ENCODE data around the gene ST3GAL3. TPM values are rescaled to one million over a fixed set of nuclear protein-coding genes. Genes with fewer than 3 reads are reported as not detected.

ST3GAL3 gene
- total RNA-seq, 2 donors from 2014 or later = 21.8 to 23.7 TPM

DNA sequence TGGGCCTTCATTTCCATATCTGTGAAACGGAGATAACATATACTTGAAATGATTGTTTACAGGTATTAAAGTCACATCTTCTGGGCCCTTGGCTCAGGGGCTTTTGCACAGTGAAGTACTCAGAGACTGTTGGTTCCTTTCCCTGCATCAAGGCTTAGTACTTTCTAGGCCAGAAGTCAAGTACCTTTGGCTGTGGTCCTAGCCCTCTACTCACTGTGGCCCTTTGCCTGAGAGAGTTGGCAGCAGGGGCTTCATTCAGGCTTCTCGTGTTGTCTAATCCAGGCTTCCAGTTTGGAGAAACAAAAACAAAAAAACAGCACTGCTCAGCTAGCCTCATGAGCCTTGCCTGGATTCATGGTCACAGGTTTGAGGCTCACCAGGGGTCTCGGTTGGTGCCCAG, 254.4 kb downstream of the ST3GAL3 start:
- H3K4me1 Mint-ChIP-seq = no peaks in the 10 kb centered on the region
- no peak for ATAC-seq (replicated peaks)
- no peaks in the 10 kb centered on the region for H3K27me3 Mint-ChIP-seq

DNA sequence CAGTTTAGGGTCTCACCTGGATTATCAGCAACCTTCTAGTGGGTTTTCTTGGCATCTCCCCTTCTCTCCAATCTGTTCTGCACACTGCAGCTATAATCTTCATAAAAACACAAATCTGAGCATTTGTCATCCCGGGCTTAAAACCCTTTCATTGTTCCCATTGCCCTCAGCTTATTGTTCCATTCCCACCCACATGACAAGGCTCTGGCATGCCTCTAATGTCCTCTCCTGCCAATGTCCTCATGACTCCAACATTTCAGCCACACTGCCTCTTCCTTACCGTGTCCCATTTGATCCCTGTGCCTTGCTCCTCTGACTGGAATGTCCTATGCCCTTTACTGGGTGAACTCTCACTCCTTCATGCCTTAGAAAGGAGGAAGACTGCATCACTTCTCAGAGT, 255.0 kb downstream of the ST3GAL3 start:
- Mint-ChIP-seq H3K27ac (no peak overlapping the region), H3K27me3 (no peaks in the 10 kb centered on the region), H3K4me1 (no peaks in the 10 kb centered on the region), H3K9me3 (no peaks in the 10 kb centered on the region), H3K36me3 (ENCODE audit: low read depth) (no peaks in the 10 kb centered on the region), H3K4me3 (no peak overlapping the region)
- ATAC-seq (replicated peaks) = no peak

More for the DNA sequence above, 254.4 kb downstream of the ST3GAL3 start:
- Mint-ChIP-seq H3K4me3 (no peak overlapping the region), H3K27ac (no peak overlapping the region), H3K36me3 (ENCODE audit: low read depth) (no peaks in the 10 kb centered on the region), H3K9me3 (no peaks in the 10 kb centered on the region)

DNA sequence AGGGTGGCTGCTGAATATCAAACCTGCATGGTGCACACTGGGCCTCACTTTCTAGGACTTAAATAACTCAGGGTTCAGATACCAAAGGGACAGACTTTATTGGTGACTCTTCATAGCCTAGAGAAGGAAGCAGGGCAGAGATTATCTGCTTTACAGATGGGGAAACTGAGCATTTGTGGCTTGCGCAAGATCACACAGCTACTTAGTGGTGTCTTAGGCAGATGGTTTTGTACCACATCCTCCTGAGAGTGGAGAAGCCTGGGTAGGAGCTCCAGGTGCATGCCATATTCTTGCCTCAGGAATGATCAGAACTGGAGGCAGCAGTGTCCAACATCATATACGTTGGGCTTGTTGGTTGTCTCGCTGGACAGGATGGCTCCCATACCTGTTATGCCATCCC, 255.7 kb downstream of the ST3GAL3 start:
- no peak overlapping the region for H3K4me3 Mint-ChIP-seq
- no peak for ATAC-seq (replicated peaks)
- no peaks in the 10 kb centered on the region for H3K36me3 Mint-ChIP-seq (ENCODE audit: low read depth)
- no peaks in the 10 kb centered on the region for H3K4me1 Mint-ChIP-seq
- H3K27ac Mint-ChIP-seq = no peak overlapping the region
- no peaks in the 10 kb centered on the region for H3K27me3 Mint-ChIP-seq
- no peaks in the 10 kb centered on the region for H3K9me3 Mint-ChIP-seq

DNA sequence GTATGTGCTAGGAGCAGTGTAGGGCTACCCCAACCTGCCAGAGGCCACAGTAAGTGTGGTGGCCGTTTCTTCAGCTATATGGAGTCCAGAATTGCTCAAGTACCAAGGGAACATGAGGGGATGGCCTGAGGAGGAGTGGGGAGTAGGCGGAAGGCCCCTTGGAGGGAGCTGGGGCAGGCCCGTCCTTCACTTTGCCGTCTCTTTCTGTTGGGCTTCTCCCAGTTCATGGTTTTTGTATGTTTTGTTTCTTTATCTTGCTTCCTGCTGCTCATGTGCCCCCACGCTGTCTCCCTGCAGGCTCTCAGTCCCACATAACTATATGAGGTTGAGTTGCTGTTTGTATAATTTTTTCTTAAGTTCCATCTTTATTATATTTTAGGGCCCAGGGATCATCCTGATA, 256.6 kb downstream of the ST3GAL3 start:
- Mint-ChIP-seq H3K4me3 (no peak overlapping the region), H3K27ac (no peak overlapping the region), H3K9me3 (no peaks in the 10 kb centered on the region), H3K4me1 (no peaks in the 10 kb centered on the region), H3K27me3 (no peaks in the 10 kb centered on the region), H3K36me3 (ENCODE audit: low read depth) (no peaks in the 10 kb centered on the region)
- ATAC-seq (replicated peaks) = no peak

DNA sequence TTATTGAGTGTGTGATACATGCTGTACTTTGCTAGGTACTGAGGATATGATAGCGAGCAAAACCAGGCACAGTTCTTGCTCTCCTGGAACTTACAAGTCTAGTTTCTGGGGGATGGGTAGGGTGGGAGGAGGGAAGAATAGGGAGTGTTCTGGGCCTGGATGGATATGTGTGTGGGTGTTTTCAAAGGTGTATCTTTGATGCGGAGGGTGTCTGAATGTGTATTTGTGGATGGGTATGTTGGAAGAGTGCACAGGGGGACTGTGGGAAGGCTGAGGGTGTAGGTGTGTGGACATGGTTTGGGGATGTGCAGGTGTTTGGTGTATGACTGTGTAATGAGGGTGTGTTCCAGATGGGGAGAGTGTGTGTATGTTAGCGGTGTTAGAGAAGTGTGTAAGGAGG, 258.0 kb downstream of the ST3GAL3 start:
- H3K4me1 Mint-ChIP-seq = no peaks in the 10 kb centered on the region

DNA sequence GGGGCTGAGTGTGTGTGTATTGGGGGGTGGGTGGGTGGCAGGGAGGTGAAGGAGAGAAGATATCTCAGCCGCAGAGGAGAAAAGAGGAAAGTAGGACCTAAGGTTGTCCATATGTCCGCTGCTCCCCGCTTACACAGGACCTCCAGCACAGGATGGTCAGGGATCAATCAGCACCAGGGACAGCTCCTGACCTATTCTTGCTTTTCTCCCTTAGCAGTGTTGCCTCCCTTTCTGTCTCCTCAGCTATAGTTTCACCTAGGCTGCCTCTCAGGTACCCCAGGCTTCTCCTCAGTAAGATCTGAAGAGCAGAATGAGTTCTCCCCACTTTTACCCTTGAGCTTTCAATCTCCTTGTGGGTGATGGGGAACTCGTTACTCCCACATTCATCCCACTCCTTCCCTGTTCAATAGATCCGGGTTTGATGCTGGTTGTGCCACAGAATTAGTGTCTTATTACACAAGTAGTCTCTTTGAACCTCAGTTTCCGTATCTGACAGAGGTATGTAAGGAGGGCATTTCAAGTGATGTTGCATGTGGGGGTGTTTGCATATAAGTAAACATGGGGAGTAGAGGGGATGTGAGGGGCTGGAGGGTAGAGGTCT, 261.1 kb downstream of the ST3GAL3 start:
- H3K4me3 Mint-ChIP-seq = no peak overlapping the region
- no peaks in the 10 kb centered on the region for H3K9me3 Mint-ChIP-seq

More for the DNA sequence above, 258.0 kb downstream of the ST3GAL3 start:
- no peak overlapping the region for H3K27ac Mint-ChIP-seq
- no peak overlapping the region for H3K4me3 Mint-ChIP-seq
- H3K27me3 Mint-ChIP-seq = no peaks in the 10 kb centered on the region
- H3K36me3 Mint-ChIP-seq (ENCODE audit: low read depth) = no peaks in the 10 kb centered on the region
- no peaks in the 10 kb centered on the region for H3K9me3 Mint-ChIP-seq
- no peak for ATAC-seq (replicated peaks)

DNA sequence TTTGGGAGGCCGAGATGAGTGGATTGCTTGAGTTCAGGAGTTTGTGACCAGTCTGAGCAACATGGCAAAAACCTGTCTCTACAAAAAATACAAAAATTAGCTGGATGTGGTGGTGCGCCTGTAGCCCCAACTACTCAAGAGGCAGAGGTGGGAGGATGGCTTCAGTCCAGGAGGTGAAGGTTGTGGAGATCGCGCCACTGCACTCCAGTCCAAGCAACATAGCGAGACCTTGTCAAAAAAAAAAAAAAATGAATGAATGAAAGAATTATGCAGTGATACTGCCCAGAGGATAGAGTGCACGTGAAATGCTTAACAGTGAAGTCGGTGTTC, 262.0 kb downstream of the ST3GAL3 start:
- H3K4me1 Mint-ChIP-seq = peaks cover 13% of the 10 kb centered on the region
- peaks cover 32% of the 10 kb centered on the region for H3K36me3 Mint-ChIP-seq (ENCODE audit: low read depth)
- H3K27ac Mint-ChIP-seq = peak overlapping the region; percentile 86
- peak overlapping the region; percentile 92 for H3K4me3 Mint-ChIP-seq
- no peaks in the 10 kb centered on the region for H3K9me3 Mint-ChIP-seq
- no peaks in the 10 kb centered on the region for H3K27me3 Mint-ChIP-seq
- peak; percentile 1 for ATAC-seq (replicated peaks)

More for the DNA sequence above, 261.1 kb downstream of the ST3GAL3 start:
- no peak overlapping the region for H3K27ac Mint-ChIP-seq
- ATAC-seq (replicated peaks) = no peak
- H3K4me1 Mint-ChIP-seq = peaks cover 3% of the 10 kb centered on the region
- no peaks in the 10 kb centered on the region for H3K27me3 Mint-ChIP-seq
- peaks cover 23% of the 10 kb centered on the region for H3K36me3 Mint-ChIP-seq (ENCODE audit: low read depth)

DNA sequence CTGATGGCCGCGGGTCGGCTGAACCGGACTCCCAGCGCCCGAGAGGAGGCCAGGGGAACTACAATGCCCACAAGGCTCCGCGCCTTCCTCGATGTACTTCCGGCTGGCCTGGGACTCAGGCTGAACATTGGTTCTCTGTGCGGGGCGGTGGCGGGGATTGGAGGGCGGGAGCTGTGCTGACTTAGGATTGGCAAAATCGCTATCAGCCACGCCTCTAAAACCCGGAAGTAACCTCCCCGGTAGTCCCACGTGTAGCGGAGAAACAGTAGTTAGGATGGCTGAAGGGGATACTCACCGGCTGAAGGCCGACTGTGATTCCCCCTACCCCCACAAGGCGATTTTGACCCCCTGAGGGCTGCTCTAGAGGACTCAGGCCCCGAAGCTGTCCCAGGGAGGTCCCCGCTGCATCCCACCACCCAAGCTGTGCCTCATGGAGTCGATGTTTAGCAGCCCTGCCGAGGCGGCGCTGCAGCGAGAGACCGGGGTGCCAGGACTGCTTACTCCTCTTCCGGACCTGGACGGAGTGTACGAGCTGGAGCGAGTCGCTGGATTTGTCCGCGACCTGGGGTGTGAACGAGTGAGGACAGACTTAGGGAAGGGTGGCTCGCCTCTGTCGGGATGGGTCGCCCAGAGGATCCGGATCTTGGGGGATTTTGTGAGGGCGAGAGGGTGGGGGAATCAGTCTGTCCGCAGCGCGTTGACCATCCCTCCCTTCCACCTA, 262.6 kb downstream of the ST3GAL3 start, which contains the start of gene DPH2:
Gene DPH2, plus strand, starts transcription at position 265 of the 721 bp plus-strand sequence. Its CDS starts 166 bp downstream, at position 431.
- Mint-ChIP-seq H3K27me3 (no peaks in the 10 kb centered on the region), H3K4me1 (peaks cover 13% of the 10 kb centered on the region)

DNA sequence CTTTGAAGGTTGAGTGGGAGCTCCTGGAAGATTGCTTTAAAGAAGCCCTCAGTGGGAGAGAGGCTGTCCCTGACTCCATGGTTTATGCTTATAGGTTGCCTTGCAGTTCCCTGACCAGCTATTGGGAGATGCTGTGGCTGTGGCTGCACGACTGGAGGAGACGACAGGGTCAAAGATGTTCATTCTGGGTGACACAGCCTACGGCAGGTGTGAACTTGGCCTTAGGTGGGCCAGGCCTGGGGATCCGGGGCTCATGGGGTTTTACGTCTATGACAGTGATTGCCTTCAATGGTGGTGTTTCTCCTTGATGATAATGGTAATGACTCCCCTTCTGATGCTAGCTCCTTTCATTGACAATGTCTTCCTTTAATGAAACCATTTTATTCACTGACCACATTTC, 263.2 kb downstream of the ST3GAL3 start:
- peak overlapping the region; percentile 92 for H3K4me3 Mint-ChIP-seq
- H3K27me3 Mint-ChIP-seq = no peaks in the 10 kb centered on the region
- H3K4me1 Mint-ChIP-seq = peaks cover 13% of the 10 kb centered on the region
- no peak for ATAC-seq (replicated peaks)
- H3K36me3 Mint-ChIP-seq (ENCODE audit: low read depth) = peaks cover 35% of the 10 kb centered on the region
- peak overlapping the region; percentile 86 for H3K27ac Mint-ChIP-seq
- H3K9me3 Mint-ChIP-seq = no peaks in the 10 kb centered on the region

More for the DNA sequence above, 262.6 kb downstream of the ST3GAL3 start, which contains the start of gene DPH2:
- Mint-ChIP-seq H3K36me3 (ENCODE audit: low read depth) (peaks cover 35% of the 10 kb centered on the region), H3K4me3 (peak within 1 kb of the TSS; percentile 92), H3K9me3 (no peaks in the 10 kb centered on the region), H3K27ac (peak within 1 kb of the TSS; percentile 86)
- ATAC-seq (replicated peaks) = peak; percentile 94

DNA sequence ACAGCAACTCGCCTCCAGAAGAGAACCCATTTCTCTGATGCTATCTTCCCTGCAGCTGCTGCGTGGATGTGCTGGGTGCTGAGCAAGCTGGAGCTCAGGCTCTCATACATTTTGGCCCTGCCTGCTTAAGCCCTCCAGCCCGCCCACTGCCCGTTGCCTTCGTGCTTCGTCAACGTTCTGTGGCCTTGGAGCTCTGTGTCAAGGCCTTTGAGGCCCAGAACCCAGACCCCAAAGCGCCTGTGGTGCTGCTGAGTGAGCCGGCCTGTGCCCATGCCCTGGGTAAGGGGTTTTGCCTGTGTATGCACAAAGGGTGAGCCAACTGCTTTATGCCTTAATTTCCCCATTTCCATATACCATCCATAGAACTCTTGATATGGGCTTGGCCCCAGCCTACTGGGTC, 263.6 kb downstream of the ST3GAL3 start:
- Mint-ChIP-seq H3K4me1 (peaks cover 13% of the 10 kb centered on the region), H3K9me3 (no peaks in the 10 kb centered on the region), H3K4me3 (peak overlapping the region; percentile 92), H3K27me3 (no peaks in the 10 kb centered on the region), H3K36me3 (ENCODE audit: low read depth) (peaks cover 38% of the 10 kb centered on the region), H3K27ac (peak overlapping the region; percentile 86)
- ATAC-seq (replicated peaks) = no peak

DNA sequence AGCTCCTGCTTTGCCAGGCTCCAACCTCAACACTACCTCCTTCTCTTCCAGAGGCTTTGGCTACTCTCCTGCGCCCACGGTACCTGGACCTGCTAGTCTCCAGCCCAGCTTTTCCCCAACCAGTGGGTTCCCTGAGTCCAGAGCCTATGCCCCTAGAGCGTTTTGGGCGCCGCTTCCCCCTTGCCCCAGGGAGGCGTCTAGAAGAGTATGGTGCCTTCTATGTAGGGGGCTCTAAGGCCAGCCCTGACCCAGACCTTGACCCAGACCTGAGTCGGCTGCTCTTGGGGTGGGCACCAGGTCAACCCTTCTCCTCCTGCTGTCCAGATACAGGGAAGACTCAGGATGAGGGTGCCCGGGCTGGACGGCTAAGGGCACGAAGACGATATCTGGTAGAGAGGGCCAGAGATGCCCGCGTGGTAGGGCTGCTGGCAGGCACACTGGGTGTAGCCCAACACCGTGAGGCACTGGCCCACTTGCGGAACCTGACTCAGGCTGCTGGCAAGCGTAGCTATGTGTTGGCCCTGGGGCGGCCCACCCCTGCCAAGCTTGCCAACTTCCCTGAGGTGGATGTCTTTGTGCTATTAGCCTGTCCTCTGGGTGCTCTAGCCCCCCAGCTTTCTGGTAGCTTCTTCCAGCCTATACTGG, 264.1 kb downstream of the ST3GAL3 start:
- Mint-ChIP-seq H3K27me3 (no peaks in the 10 kb centered on the region), H3K4me1 (peaks cover 17% of the 10 kb centered on the region), H3K4me3 (peak overlapping the region; percentile 92), H3K27ac (no peak overlapping the region), H3K36me3 (ENCODE audit: low read depth) (peaks cover 43% of the 10 kb centered on the region), H3K9me3 (no peaks in the 10 kb centered on the region)
- no peak for ATAC-seq (replicated peaks)

DNA sequence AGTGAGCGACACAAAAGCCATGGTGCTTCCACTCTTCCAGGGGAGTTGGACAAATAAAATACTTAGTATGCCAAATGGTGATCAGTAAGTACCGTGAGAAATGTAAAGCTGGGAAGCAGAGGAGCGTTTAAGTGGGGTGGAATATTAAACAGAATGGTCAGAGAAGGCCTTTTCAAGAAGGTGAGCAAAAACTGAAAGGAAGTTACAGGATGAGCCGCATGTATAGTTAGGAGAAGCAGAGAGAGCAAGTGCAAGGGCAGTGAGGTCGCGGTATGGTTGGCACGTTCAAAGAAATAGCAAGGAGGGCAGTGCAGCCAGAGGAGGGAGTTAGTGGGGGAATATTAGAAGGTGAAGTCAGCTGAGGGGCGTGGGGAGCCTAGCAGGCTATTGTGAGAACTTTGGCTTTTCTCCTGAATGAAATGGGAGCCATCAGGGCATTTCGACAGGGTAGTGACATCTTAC, 266.7 kb downstream of the ST3GAL3 start:
- no peak for ATAC-seq (replicated peaks)
- Mint-ChIP-seq H3K36me3 (ENCODE audit: low read depth) (peaks cover 66% of the 10 kb centered on the region), H3K4me1 (peaks cover 37% of the 10 kb centered on the region), H3K4me3 (peak overlapping the region; percentile 97), H3K9me3 (no peaks in the 10 kb centered on the region), H3K27me3 (no peaks in the 10 kb centered on the region), H3K27ac (peak overlapping the region; percentile 93)

DNA sequence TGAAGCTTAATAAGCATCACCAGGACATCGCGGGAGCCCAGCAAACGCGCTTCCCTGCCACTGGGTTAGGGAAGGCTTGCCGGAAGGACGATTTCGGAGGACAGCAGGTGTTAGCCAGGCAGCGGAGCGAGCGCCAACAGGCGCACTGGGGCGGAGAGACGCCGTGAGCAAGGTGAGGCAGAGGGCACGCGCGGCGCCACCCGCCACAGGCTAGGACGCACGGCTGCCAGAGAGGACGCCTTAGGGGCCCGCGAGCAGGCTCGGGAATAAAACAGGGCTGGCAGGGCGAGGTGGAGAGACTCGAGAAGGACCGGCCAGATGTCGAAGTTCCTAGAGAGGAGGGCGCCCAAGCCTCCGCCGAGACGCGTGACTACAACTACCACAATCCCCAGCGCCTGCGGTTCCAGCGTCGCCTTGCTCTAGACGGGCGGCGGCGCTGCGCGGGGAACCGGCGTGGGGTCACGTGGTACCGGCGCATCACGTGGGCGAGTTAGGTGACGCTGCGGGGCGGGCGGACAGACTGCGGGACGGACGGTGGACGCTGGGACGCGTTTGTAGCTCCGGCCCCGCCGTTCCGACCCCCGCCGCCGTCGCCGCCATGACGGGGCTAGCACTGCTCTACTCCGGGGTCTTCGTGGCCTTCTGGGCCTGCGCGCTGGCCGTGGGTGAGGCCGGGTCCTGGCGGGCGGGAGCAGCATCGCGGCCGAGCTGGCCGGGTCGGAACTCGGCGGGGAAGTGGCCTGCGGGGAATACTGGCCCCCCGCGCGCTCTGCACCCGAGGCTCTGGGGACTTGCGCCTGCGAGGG, 267.3 kb downstream of the ST3GAL3 start, which contains the start of gene ATP6V0B:
Gene ATP6V0B, plus strand, starts transcription at position 518 of the 806 bp plus-strand sequence. Its CDS starts 81 bp downstream, at position 599.
- H3K36me3 Mint-ChIP-seq (ENCODE audit: low read depth) = peaks cover 67% of the 10 kb centered on the region
- no peaks in the 10 kb centered on the region for H3K27me3 Mint-ChIP-seq
- peak within 1 kb of the TSS; percentile 93 for H3K27ac Mint-ChIP-seq
- peak within 1 kb of the TSS; percentile 97 for H3K4me3 Mint-ChIP-seq
- peaks cover 37% of the 10 kb centered on the region for H3K4me1 Mint-ChIP-seq
- peak; percentile 83 for ATAC-seq (replicated peaks)
- no peaks in the 10 kb centered on the region for H3K9me3 Mint-ChIP-seq
